PFSK-1 (cell line): ENCODE results near the gene MRPS30.

ENCODE experiments used
- FOXP2 ChIP-seq: optimal IDR thresholded peaks from 2 replicates; pipeline ENCODE3; 2011; ENCODE audit warnings: borderline replicate concordance, control low read depth, inconsistent platforms; ENCODE audit not compliant: insufficient read depth; ENCODE audit errors: extremely low read length, extremely low read depth
- POLR2AphosphoS5 ChIP-seq: IDR thresholded peaks from 2 replicates; pipeline ENCODE4 v1.6.1; 2012; ENCODE audit warnings: low read depth, mild to moderate bottlenecking, control low read depth, low read length, moderate library complexity
- REST ChIP-seq, 2 experiments: IDR thresholded peaks; 2 replicates each; pipeline versions ENCODE4 v1.6.1 to v1.8.0; 2011 to 2012; ENCODE audit warnings: low read depth in 2 of 2, low read length in 2 of 2, control low read depth in 1 of 2, inconsistent platforms in 1 of 2, mild to moderate bottlenecking in 1 of 2, moderate library complexity in 1 of 2; ENCODE audit not compliant: insufficient read depth in 1 of 2
- SIN3A ChIP-seq: IDR thresholded peaks from 2 replicates; pipeline ENCODE4 v1.6.1; 2012; ENCODE audit warnings: mild to moderate bottlenecking, low read length, moderate library complexity, borderline replicate concordance; ENCODE audit not compliant: insufficient read depth
- TAF1 ChIP-seq: IDR thresholded peaks from 2 replicates; pipeline ENCODE4 v1.6.1; 2012; ENCODE audit warnings: low read length, control low read depth, borderline replicate concordance; ENCODE audit not compliant: insufficient read depth

Gene MRPS30

DNA sequence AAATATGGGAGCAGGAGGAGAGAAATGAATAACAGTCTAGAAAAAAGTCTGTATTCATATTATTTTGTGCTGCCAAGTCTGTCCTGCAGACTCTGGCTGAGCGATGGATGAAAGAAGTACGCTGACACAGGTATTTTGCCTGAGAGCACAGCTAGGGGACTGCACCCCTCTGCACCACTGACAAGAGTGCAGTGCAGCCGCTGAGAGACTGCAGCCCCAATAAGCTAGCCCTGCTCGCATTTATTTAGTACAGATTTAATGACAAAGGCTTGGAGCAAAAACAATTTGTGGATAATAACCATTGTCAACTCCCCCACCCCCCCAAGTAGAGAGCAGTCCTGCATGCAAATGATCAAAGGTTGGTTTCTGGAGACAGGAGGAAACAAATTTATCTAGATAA, 13.3 kb upstream of the MRPS30 start:
- TF ChIP-seq SIN3A (no peak), REST (IDR thresholded peaks at IDR 0.05; ENCODE audit: insufficient read depth in 1 of 2, low read depth in 2 of 2, low read length in 2 of 2) (no peak), TAF1 (no peak), POLR2AphosphoS5 (no peak), FOXP2 (no peak)

DNA sequence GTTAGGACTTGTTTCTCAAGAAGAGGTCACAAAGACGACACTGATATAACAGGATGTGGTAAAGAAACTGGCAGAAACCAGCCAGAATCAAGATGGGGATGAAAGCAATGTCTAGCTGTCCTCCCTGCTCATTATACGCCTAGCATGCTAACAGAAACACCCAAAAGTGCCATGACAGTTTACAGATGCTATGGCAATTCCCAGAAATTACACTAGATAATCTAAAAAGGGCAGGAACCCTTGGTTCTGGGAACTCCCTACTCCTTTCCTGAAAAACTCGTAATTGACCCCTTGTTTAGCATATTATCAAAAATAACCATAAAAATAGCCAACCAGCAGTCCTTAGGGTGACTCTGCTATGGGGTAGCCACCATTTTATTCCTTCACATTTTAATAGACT, 10.9 kb upstream of the MRPS30 start:
- TF ChIP-seq FOXP2 (no peak), TAF1 (no peak), REST (IDR thresholded peaks at IDR 0.05; ENCODE audit: insufficient read depth in 1 of 2, low read depth in 2 of 2, low read length in 2 of 2) (no peak), SIN3A (no peak), POLR2AphosphoS5 (no peak)

GRCh38 chr5:44801992-44802391, 6.8 kb upstream of the MRPS30 start:
- no peak for TF ChIP-seq REST (IDR thresholded peaks at IDR 0.05; ENCODE audit: insufficient read depth in 1 of 2, low read depth in 2 of 2, low read length in 2 of 2)
- no peak for TF ChIP-seq FOXP2
- TF ChIP-seq SIN3A: no peak
- no peak for TF ChIP-seq POLR2AphosphoS5
- TF ChIP-seq TAF1: no peak

DNA sequence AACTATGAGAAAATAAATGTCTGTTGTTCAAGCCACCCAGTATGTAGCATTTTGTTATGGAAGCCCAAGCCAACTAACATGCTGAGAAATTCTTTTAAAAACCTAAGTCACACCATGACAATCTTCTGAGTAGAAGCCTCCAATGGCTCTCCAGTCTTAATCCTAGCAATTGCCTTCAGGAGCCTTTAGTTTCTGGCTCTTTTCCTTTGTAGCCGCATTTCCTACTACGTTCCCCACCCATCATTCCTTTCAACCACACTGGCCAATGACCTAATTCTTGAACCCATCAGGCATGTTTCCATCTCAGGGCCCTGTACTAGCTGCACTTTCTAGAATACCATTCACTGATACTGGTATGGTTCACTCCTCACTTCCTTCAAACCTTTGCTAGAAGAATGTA, 2.1 kb upstream of the MRPS30 start:
- no peak for TF ChIP-seq REST (IDR thresholded peaks at IDR 0.05; ENCODE audit: insufficient read depth in 1 of 2, low read depth in 2 of 2, low read length in 2 of 2)
- no peak for TF ChIP-seq POLR2AphosphoS5
- TF ChIP-seq FOXP2: no peak
- TF ChIP-seq SIN3A: no peak

- TF ChIP-seq REST (IDR thresholded peaks at IDR 0.05; ENCODE audit: insufficient read depth in 1 of 2, low read depth in 2 of 2, low read length in 2 of 2): no peak
- TF ChIP-seq POLR2AphosphoS5: no peak
- TF ChIP-seq TAF1: no peak
- no peak for TF ChIP-seq SIN3A
Measured at GRCh38 chr5:44807269-44807668, 1.5 kb upstream of the MRPS30 start.
